GM21360 (cell line): ENCODE measurements around the gene C1QTNF1.

ENCODE experiments used
- ATAC-seq: cut with Tn5 transposase; IDR thresholded peaks from one replicate; pipeline ENCODE4 v1.9.1; 2021; ENCODE audit warnings: mild to moderate bottlenecking, moderate library complexity; ENCODE audit not compliant: unreplicated experiment

The C1QTNF1 gene

DNA sequence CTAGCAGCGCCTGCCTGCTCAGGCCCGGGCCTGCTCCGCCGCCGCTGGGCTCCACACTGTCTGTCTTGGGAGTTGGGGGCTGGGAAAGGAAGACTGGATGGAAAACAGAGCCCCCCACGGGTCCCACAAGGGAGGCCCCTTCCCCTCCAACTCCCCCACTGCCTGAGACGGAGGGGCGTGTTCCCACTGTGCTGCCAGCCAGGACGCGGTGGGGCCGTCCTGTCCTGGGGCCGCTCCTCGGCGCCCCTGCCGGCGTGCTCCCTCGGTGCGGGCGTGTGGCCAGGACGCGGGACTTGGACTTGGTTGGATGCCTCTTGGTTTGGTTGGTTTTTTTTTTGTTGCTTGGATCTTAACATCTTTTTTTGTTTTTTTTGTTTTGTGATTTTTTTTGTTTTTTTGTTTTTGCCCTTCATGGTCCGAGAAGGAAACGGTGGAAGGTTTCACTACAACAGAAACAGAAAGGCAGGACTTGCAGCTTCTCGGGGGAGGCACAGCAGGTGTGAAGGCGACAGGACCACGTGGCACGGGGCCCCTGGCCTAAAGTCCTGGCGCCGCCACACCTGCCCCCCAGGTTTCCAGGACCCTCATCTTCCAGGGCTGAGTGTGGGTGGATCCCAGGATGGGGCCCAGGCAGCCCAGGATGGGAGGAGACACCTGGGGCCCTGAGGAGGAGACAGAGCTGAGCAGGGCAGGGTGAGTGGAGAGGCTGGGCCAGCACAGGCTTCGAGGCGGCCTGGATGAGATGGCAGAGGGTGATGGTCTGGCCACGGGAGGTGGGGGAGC, 66.7 kb downstream of the C1QTNF1 start:
- ATAC-seq, result no peak

DNA sequence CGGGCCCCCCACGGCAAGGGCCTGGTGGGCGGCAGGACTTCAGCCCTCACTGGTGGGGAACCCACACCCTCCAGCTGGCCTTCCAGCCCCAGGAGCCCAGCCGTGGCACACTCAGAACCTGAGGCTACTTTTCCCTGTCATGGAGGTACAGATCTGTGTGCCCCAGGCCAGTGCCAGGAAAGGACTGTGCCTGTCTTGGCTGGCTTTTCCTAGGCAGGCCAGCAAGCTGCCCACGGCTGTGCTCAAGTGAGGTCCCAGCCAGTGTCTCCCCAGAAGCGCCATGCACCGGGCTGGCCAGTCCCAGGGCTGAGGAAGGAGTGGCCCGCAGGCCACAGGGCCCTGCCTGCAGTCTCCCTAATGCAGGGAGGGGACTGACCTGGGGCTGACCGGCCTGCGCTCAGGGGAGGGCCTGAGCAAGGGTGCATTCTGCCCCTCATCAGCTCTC, 67.3 kb downstream of the C1QTNF1 start:
- no peak for ATAC-seq

DNA sequence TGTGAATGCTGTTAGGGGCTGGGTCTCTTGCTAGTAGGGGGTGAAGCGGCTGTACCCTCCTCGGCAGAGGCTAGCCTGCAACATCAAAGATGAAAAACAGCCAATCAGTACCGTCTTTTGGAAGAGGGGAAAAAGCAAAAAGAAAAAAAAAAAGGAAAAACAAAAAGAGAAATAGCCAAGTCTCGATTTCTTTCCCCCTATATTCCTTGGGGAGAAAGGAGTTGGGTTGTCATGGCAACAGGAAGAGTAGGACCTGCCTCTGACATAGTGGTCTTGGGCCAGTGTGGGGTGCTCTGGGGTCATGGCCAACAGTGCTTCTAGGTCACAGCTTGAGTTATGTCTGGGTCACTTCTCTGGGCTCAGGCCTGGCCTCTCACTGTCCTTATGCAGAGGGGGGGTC, 68.6 kb downstream of the C1QTNF1 start:
- ATAC-seq, result no peak

DNA sequence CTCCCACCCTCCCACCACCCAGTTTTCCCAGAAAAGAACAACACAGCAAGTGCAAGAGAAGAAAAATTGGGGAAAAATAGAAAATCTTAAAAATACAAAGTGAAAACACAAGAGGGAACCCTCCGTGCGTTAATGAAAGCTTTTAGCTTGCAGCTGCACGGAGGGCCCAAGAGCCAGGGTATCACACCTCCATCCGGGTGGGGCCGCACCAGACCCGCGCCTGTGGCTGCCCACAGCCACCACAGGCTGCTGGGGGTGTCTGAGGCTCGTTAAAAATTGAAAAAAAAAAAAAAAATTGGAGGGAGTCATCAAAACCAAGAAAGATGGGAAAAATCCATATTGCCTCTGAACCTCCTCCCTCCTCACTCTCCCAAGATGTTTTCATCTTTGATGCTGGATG, 69.3 kb downstream of the C1QTNF1 start:
- no peak for ATAC-seq

DNA sequence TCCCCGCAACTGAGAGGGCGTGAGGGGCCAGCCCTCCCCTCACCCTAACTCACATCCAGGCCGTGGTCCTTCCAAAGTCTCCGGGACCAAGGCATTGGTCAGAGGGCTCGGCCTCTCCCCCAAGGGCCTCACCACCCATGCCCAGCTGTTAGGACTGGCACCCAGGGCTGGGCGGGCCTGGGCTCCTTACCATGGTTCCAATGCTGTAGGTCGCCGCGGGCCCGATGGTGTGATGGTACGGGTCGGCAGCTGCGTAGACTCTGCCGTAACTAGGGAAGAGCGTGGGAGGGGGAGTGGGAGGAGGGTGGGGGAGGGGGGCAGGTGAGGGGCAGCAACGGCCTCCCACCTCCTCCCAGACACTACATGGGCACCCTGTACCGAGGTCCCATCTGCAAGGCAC, 70.3 kb downstream of the C1QTNF1 start:
- no peak for ATAC-seq

DNA sequence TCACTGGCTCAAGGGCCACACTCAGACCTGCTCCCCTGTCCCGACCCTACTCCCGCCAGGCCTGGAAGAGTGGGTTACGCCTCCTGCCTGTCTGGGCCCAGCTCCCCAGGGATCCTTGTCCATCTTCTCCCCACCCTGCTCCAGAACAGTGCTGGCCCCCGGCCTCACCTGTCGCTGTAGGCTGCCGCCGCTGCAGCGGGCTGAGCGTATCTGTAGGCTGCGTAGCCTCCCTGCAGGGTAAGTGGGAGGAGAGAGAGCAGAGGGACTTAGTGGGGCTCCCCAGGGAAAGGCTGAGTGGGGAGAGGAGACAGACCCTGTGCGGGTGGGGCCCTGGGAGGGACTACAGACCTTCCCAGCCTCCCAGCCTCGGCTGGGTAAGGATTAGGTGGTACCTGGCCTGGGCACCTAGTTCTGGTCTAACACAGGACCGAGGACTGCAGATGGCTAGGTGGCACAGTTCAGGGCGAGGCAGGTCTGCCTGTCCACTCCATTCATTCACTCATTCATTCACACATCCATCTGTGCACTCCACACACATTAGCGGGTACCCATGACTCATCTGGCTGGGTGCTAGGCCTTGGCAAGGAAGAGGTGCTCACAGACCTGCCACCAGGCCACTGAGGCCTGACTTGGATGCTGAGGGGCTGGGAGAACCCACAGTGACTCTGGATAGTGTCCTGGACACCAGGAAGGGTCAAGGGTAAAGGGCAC, 71.5 kb downstream of the C1QTNF1 start:
- no peak for ATAC-seq

DNA sequence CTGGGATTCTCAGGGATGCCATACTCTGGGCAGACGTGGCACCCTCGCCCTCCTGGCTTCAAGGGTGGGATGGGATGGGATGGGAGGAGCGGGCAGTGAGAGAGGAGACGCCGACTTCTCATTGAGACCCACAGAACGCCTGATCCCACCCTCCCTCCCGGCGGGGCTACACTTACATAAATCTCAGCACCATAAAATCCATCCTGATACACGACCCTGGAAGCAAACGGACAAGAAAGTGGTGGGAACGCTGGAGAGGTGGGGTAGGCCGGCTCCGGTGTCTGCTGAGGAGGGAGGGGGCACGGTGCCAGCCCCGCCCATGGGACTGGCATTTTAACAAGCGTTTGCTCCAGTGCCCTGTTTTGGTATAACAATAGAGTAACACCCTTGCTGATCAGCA, 72.5 kb downstream of the C1QTNF1 start:
- no peak for ATAC-seq

DNA sequence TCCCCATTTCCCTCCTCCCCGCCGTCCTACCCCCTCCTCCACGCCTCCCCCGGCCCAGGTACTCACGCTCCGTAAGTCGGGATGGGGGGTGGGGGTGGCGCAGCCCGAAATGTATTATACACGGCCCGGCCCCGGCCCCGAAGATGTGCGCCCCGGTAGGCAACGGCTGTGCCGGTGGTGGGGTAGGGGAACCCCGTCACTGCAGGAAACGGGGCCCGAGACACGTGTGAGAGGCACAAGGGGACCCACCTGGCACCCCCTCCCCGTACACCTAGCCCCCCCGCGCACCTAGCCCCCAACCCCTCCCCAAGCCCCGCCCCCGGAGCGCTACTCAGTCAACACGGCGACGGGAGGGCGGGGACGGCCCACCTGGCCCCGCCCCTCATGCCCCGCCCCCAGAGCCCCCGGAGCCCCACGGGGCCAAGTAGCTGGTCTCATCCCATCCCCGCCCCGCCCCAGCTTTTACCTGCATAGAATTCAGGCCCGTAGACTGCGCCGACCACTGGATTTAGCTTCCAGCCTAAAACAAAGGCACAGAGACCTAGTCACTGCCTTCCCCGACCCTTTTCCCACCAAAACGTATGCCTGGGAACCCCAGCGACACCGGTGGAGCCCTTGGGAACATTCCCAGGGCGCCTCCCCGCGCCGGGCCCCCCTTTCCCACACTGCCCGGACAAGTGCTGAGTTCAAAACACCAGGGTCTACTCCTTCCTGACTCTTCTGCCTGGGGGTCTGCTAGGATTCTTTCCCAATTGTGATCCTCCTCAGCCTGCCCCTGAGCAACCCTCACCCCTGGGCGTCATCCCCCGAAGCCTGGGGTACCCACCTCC, 73.5 kb downstream of the C1QTNF1 start:
- ATAC-seq, result no peak

DNA sequence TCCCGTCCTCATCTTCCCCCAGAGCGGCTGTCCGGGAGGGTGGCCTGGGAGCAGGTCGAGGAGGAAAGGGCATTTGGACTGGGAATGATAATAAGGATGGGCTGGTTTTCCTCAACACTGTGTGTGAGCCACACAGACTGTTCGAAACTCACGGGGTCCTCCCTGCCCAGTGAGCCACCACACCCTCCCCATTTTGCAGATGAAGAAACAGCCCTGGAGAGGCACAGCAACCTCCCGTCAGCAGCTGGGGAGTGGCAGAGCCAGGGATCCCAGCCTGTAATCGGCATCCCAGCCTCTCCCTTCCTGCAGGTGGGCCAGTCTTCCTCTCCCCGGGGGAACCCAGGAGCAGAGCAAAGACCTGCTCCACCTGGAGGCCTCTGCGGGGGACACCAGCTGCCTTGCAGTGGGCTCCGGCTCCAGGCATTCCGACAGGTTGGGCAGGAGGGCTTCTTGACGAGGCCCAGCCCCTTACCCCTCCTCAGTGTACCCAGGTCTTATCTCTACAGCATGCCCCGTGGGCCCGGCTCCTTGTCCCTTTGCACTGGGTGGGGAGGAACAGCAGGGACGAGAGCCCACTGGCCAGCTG, 74.4 kb downstream of the C1QTNF1 start:
- no peak for ATAC-seq
